Sigmoid colon (tissue), 4 donors: Measurements from ENCODE around the gene HTATIP2.

Experiments
- EP300 ChIP-seq, 4 donors: sonication (generic); formaldehyde crosslinking; IDR thresholded peaks; one replicate each; pipeline ENCODE4 v1.6.1; 2017; ENCODE audit warnings: antibody characterized with exemption in 4 of 4
- POLR2A ChIP-seq, 2 donors: fragments of 450-650 bp; IDR thresholded peaks; one replicate each; pipeline ENCODE4 v1.6.1; 2016; ENCODE audit warnings: antibody characterized with exemption in 2 of 2, mild to moderate bottlenecking in 2 of 2, moderate library complexity in 2 of 2
- TF ChIP-seq, protein P1 (sequence below), 4 experiments: fragments of 450-650 bp in 3 of 4; fragments of 200-600 bp in 1 of 4; IDR thresholded peaks; one replicate each; pipeline ENCODE4 v1.5.1; 2016 to 2019; ENCODE audit warnings: antibody characterized with exemption in 4 of 4, mild to moderate bottlenecking in 3 of 4, moderate library complexity in 2 of 4

DNA sequence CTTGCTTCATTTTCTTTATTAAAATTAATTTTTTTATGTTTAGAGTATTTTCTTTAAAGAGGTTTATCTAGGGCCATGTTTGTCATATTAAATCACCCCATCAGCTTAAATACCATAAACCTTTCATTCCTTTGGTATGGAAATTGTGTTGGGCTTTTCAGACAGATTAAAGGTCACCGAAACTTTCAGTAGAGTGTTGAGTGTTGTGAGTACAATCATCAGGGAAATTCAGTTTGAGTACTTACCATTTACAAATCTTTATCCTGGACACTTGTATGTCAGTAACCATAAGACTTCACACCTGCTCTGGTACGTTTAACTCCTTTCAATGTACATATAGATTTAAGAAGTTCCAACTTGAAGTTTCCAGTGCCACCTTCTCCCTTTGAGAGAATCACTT is 36.0 kb downstream of the HTATIP2 start:
- TF ChIP-seq EP300 (IDR thresholded peaks at IDR 0.05): no peak
- TF ChIP-seq POLR2A (IDR thresholded peaks at IDR 0.05): no peak
- TF ChIP-seq, protein P1, sequence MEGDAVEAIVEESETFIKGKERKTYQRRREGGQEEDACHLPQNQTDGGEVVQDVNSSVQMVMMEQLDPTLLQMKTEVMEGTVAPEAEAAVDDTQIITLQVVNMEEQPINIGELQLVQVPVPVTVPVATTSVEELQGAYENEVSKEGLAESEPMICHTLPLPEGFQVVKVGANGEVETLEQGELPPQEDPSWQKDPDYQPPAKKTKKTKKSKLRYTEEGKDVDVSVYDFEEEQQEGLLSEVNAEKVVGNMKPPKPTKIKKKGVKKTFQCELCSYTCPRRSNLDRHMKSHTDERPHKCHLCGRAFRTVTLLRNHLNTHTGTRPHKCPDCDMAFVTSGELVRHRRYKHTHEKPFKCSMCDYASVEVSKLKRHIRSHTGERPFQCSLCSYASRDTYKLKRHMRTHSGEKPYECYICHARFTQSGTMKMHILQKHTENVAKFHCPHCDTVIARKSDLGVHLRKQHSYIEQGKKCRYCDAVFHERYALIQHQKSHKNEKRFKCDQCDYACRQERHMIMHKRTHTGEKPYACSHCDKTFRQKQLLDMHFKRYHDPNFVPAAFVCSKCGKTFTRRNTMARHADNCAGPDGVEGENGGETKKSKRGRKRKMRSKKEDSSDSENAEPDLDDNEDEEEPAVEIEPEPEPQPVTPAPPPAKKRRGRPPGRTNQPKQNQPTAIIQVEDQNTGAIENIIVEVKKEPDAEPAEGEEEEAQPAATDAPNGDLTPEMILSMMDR (IDR thresholded peaks at IDR 0.05): no peak
